Sigmoid colon (tissue), 4 donors: ENCODE measurements around the gene MAN2A1.

ENCODE experiments used
- CTCF ChIP-seq, 4 experiments: fragments of 450-650 bp in 3 of 4; fragments of 200-600 bp in 1 of 4; IDR thresholded peaks; one replicate each; pipeline ENCODE4 v1.5.1; 2016 to 2019; ENCODE audit warnings: antibody characterized with exemption in 4 of 4, mild to moderate bottlenecking in 3 of 4, moderate library complexity in 2 of 4
- EP300 ChIP-seq, 4 donors: sonication (generic); formaldehyde crosslinking; IDR thresholded peaks; one replicate each; pipeline ENCODE4 v1.6.1; 2017; ENCODE audit warnings: antibody characterized with exemption in 4 of 4
- POLR2A ChIP-seq, 2 donors: fragments of 450-650 bp; IDR thresholded peaks; one replicate each; pipeline ENCODE4 v1.6.1; 2016; ENCODE audit warnings: antibody characterized with exemption in 2 of 2, mild to moderate bottlenecking in 2 of 2, moderate library complexity in 2 of 2
- POLR2AphosphoS5 ChIP-seq, 4 donors: sonication (generic); formaldehyde crosslinking; IDR thresholded peaks; one replicate each; pipeline ENCODE4 v1.6.1; 2017; ENCODE audit warnings: antibody characterized with exemption in 4 of 4

- TF ChIP-seq CTCF (IDR thresholded peaks at IDR 0.05) (no peak), POLR2A (IDR thresholded peaks at IDR 0.05) (no peak), POLR2AphosphoS5 (IDR thresholded peaks at IDR 0.05) (no peak), EP300 (IDR thresholded peaks at IDR 0.05) (no peak)
These were observed 139.6 kb downstream of the MAN2A1 start for GRCh38 chr5:109829331-109829730.
